Stimulated activated CD4-positive, alpha-beta T cell treated with anti-CD3 and anti-CD28 coated beads, TNF-alpha, amount 100 ng/mL, for 4 hours (primary cell): ENCODE data around the gene SFXN1.
A peak's percentile ranks its signal among the peaks of the same experiment; 100 is the strongest.
"Not testable (repeated sequence)": the region's sequence is repeated elsewhere in the genome, so short reads cannot be mapped to it uniquely, and the experiment has no call there.

Experiments used
- DNase-seq, 3 experiments: peaks; one replicate each; pipeline ENCODE4 v3.0.0-alpha.2; 2020; ENCODE audit warnings: low read depth in 3 of 3

The SFXN1 gene

DNA sequence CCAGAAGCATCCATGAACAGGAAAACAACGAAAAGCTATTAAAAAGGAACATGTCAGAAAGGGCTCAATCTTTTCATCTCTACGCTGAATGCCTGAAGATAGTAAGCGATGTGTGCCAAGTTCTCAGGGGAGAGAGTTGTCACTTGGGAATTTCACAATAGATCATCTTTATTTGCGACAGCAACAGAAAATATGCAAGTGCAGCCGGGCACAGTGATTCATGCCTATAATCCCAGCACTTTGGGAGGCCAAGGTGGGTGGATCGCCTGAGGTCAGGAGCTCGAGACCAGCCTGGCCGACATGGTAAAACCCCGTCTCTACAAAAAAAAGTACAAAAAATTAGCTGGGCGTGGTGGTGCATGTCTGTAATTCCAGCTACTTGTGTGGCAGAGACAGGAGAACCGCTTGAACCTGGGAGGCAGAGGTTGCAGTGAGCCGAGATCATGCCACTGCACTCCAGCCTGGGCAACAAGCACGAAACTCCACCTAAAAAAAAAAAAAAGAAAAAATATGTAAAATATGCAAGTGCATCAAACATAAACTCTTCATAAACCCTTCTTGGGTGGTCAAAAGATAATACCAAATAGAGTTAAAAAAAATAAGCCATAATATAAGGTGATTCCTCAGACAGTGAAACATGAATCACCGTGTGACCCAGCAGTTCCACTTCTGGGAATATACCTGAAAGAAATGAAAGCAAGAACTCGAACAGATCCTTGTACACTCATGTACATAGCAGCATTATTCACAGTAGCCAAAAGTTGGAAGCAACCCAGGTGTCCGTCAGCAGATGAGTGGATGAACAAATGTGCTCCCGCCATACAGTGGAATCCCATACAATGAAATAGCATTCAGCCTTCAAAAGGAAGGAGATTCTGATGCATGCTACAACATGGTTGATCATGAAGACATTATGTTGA, 16.2 kb downstream of the SFXN1 start:
- DNase-seq, result no peak

DNA sequence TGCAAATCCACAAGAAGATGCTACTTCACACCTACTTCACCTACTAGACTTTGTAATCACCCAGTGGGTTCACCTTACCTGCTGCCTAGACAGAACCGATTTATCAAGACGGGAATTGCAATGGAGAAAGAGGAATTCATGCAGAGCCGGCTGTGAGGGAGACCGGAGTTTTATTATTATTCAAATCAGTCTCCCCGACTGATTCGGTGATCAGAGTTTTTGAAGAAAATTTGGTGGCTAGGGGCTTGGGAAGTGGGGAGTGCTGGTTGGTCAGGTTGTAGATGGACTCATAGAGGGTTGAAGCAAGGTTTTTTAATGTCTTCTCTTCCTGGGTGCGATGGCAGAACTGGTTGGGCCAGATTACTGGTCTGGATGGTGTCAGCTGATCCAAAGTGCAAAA, 23.4 kb downstream of the SFXN1 start:
- no peak for DNase-seq

DNA sequence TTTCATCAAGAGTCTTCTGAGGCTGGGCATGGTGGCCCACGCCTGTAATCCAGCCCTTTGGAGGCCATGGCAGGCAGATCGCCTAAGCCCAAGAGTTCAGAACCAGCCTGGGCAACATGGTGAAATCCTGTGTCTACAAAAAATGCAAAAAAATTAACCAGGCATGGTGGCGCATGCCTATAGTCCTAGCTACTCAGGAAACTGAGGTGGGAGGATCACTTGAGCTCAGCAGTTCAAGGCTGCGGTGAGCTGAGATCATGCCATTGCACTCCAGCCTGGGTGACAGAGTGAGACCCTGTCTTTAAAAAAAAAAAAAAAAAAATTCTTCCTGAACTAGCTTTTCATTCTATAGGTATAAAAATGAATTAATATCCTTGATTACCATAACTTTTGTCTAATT, 29.3 kb downstream of the SFXN1 start:
- peak in 2 of 3 experiments; percentile 26 to 28 for DNase-seq

DNA sequence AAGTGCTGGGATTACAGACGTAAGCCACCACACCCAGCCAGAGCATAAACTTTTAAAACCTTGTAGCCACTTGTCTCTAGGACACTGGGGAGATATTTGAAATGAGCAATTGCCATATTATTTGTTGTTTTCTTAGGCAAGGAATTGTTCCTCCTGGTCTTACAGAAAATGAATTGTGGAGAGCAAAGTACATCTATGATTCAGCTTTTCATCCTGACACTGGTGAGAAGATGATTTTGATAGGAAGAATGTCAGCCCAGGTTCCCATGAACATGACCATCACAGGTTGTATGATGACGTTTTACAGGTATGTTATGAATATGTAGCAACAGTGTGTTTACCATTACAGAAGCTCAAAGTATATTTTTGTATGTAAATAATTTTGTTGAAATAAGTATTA, 30.5 kb downstream of the SFXN1 start:
- DNase-seq, result no peak

DNA sequence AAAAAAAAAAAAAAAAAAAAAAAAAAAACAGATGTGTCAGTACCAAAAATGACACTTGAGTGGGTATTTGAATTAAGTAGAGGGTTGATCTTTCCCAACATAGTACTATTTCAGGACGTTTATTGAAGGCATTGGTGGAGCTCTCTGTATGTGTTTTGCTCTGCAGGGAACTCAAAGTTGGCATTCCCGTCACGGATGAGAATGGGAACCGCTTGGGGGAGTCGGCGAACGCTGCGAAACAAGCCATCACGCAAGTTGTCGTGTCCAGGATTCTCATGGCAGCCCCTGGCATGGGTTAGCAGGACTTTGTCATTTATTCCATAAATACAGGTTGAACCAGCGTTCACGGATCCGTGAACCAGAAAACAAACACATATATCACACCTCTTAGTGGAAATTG, 34.9 kb downstream of the SFXN1 start:
- DNase-seq, result no peak

DNA sequence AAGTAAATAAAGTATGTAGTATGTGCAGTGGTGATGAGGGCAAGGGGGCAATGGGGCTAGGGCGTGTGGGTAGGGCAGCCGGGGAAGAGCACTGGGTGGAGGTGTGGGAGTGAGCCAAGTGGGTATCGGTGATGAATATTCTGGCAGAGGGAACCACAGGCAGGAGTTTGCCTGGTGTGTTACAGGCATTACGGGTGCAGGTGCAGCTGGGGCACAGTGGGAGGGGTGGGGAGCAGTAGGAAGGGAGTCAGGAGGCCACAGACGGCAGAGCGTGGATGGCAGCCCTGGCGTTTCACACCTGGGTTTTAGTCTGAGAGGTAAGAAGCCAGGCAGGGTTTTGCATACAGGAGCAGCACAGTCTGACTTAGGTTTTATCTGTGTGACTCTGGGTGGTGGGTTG, 35.4 kb downstream of the SFXN1 start:
- no peak for DNase-seq

DNA sequence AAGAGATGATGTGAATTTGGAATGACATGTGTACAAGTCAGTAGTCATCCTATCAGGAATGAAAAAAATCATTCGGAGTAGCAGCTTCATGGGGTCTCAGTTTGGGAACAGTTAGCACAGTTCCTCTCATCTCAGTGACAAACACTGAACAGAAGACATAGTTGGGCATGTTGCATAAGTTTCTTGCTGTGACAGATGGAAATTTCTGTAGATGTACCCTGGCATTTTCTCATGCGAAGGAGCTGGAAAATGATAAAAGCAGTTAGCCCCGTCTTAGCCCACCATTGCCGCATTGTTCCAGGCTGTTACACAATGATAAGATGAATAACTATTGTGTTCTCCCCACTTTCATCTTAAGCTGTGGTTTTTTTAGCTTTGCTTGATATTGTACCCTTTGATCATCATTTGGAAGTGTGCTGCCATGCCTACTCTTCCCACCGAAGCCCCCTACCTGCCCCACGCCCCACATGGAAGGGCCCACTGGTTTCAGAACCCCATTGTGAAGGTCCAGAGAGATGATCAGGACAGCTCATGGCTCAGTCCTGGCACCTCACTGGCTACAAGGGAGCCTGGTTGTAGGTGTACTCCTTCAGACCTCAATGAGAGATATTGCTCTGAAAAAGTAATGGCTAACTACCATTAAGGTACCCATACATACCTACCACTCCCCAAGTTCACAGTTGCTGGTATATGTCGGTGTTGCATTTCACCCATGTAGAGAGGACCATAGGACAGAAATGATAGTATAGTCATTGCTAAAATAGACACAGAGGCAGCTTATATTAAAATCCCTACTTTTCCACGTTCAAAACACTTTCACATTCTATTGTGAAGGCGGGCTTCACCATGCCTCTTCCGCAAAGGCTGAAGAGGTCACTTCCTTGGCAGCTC, 38.8 kb downstream of the SFXN1 start:
- DNase-seq, result peak in 1 of 3 experiments; percentile 32

DNA sequence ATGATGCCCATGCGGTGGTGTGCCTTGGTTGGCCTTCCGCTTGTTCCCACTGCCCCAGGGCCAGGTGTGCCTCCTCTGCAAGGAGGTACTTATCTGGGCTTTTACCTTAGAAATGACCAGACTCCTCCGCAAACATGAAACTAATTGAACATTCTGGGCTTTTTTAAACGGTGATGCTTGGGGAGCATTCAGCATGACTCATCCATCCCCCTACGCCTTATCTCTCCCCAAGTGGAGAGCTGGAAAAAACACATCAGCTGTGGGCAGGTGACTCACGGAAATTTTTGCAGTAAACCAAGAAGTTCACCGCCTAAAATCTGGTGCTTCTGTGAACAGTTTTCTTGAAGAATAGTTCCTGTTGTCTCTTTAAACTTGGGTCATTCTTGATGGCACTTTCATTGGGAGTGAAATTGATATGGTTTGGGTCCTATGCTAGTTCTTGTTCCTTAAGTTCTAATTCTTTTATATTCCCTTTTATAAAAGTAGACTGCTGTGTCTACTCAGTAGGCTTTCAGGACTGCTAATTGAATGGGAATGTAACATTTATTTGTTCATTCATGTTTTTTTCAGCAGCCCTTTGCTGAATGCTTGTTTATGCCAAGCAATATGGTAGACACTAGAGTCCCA, 39.6 kb downstream of the SFXN1 start:
- DNase-seq, result peak; percentile 51 to 81 (median 81)

DNA sequence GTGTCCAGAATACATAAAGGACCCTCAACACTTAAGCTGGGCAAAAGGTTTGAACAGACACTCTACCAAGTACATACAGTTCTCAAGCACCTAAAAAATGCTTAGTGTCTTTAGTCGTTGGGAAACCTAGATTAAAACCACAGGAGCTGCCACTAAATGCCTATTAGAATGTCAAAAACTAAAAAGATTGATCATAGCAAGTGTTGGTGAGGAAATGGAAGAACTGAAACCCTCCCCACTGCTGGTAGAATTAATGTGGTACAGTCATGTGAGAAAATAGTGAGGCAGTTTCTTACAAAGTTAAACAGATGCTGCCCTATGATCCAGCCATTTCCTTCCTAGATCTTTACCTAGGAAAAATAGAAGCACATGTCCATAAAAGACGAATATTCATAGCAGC, 40.6 kb downstream of the SFXN1 start:
- DNase-seq, result no peak

DNA sequence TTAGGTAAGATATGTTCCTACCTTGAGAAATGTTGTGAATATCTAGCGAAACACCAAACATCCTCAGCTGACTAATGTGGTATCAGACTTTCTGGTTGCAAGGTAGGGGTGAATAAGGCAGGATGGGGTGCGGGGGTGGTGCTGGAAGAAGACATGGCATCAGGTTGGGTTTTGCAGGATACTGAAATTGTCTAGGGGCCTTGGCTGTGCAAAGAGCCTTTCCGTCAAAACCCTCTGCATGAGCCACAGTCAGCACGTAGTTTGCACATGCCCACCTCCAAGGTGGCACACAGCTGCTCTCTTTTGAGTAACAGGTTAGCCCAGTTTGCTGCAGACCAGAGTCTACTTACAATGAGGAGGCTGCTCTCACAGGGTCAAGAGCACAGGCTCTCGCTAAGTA, 42.0 kb downstream of the SFXN1 start:
- peak in 1 of 3 experiments; percentile 25 for DNase-seq

DNA sequence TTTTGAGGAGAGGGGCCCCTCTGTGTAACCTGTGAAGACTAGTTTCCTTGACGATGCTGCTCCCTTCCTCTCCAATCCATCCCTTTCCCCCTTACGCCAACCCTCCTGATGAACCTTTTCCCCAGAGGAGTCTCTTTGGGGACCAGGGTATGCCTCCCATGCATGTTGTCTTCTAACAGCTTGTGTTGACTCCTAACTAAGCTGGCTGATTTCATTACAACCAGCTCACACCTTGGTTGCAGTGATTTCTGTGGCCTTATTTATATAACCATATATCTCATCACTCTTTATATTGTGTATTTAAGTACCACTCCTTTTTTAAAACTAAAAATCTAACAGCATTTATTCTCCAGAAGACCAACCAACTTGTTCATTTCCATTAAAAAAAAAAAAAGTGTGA, 42.5 kb downstream of the SFXN1 start:
- no peak for DNase-seq

DNA sequence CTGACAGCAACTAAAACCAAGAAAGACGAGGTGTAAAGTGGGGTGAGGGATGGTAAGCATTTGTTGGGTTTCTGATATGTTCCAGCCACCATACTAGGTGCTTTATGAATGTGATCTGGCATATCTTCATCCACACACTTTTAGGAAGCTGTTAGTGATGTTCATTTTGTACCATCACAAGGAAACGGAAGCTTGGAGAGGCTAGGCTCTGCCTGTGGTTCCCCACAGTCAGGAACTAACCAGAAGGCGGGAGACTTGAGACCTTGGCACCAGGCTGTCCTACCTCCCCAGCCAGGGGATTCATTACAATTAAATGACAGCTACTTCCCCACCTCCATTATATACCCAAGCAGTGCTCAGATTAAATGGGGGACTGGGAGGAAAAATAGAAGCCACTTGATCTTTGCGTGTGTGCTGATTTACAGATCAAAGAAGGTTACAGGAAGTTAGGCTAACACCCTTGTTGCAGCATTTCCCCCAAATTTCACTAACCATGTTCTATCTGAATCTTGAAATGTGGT, 43.0 kb downstream of the SFXN1 start:
- DNase-seq, result no peak

DNA sequence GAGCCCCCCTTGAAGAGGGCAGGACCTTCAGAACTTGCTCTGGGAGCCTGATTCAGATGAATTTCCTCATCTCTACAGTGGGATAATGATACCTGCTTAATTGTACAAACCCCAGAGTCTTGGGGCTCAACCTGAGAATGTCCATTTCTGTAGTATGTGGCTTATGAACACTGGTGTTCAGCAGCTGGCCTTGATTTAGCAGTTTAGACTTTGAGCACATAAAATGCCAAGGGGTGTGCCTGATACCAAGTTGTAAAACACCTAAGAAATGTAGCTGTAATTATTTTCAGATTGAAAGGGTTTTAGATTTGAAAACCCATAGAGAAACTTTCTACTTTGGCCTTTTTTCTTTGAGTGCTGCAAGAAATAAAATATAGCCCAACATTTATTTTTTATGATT, 44.9 kb downstream of the SFXN1 start:
- DNase-seq, result no peak

DNA sequence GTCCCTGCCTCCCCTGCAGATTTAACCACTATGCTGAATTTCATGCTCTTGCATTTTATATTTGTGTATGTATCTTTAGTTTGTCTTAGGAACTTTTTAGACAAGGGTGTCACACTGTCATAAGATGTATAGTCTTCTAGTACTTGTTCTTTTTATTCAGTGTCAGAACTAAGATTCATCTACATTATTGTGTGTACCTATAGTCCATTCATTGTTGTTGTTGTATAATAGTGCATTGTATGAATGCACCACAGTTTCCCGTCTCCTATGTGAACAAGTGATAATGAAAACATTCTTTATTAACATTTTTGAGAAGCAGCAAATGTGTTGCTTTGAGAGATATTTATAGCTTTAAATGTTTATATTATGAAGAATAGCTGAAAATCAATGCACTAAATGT, 45.9 kb downstream of the SFXN1 start:
- DNase-seq, result no peak

DNA sequence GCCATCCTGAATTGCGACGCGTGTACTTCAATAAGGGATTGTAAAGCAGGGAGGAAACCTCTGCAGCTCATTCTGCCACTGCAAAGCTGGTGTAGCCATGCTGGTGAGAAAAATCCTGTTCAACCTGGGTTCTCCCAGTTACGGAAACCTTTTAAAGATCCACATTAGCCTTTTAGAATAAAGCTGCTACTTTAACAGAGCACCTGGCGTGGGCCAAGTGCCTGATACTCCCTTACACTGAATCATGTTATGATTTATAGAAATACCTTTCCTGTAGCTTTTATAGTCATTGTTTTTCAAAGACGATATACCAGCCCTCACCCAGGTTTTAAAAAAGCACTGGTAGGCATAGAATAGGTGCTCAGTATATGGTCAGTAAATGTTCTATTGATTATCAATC, 48.3 kb downstream of the SFXN1 start:
- no peak for DNase-seq

DNA sequence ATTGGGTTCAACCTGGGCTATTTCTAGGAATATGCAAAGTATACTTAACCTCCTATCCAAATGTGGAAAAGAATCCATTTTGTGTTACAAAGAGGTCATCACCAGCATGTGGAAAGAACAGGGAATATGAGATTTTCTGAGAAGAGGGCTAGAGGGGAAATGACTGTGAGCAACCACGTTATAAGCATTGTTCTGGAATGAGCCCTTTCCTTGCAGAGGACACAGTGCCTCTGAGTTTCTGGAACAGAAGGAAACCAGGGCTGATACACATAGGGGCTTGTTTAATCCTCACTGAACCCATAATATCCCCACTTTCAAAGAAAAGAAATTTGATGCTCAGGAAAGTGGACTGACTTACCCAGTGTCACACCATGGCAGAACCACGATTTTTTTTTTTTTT, 53.0 kb downstream of the SFXN1 start:
- DNase-seq, result no peak

DNA sequence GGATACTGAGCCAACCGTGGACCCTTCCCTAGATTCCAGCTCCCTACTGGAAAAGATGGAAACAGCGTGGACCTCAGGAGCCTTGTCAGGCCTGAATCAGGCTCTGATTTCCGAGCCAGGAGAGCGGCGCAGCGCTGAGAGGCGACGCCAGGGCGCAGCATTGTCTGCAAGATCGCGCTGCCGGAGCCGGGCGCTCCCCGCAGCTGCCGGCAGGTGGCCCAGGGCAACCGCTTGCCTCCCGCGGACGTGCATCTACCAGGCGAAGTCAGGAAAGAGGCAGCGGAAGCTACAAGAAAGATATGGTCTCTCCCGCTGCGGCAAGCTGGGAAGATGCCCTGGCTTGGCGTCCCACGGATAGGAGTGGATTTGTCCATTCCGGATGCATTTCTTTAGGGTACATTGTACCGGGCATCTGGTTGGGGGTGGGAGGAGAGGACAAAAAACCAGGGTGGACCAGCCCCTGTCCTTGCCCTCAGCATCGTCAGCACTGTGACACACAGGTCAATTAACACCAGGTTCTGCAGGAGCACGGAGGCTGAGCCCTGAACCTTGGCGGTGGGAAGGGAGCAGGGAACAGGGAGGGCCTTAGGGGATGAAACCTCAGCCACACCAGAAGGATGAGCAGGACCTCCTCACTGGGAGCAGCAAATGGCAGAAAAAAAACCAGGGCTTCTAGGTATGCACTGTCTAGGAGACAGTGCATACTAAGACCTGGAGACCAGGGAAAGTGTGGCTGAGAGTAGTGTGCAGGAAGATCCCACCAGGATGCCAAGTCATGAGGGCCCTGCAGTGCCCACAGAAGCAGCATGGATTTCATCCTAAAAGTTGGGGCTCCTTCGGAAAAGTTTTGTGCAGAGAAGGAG, 55.9 kb downstream of the SFXN1 start:
- DNase-seq, result peak; percentile 73 to 79 (median 75)

DNA sequence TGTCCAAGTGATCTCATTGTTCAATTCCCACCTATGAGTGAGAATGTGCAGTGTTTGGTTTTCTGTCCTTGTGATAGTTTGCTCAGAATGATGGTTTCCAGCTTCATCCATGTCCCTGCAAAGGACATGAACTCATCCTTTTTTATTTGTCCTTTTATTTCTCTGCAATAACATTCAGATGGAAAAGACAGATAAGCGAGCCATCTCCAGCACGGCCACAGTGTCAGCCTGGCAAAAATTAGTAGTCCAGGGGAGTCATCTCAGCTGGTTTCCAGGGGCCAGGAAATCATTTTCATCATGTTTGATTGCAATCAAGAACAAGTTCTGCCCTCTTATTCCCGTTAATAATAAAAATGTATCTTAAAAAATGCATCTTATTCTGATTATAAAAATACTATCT, 57.0 kb downstream of the SFXN1 start:
- not testable (repeated sequence) for DNase-seq

DNA sequence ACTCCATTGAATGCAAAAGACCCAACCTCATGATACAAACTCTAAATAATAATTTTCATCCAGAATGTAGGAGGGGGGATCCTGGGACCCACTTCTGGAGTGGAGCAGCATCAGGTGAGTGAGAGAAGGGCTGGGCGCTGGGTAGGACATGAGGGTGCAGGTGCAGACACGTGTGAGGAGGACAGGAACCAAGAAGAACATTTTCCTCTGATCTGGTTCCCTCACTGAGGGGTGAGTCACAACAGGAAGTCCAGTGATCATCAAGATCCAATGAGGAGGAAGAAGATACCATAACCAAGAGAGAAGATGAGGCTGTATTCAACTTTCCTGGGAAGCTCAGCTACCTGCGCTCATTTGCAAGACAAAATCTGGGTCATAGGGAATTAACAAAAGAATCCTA, 57.4 kb downstream of the SFXN1 start:
- DNase-seq, result no peak

DNA sequence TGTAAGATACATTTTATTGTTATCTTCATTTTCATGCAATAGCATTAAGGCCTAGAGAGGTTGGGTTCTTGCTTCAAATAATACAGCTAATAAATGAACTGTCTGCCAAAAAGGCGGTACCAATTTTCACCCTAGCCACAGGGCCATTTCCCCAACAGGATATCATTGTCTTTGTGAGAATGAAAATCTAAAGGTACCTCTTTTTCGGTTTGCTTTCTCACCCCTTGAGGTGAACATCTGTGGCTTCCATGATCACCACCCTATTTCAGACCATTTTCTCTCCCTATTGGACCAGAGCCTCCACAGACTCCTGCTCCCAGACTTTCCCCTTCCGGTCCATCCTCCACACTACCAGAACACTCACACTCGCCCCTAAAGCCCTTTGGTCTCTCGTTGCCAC, 60.2 kb downstream of the SFXN1 start:
- no peak for DNase-seq

DNA sequence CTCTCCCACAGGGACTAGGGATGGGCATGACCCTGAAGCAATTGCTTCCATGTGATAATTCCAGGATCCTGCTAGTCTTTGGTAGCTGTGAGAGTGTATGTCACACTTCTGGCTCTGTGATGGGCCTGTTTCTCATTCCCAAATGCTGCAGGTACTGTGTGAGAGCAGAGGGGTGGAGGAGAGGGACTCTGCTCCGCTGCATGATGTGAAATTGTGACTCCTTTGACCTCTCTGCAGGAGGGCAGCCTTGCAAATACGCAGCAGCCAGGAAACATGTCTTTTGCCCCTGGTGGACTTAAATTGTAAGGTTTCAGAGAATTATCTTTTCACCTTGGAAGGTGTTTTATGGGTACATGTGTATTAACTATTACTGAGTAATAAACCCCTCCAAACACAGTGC, 61.6 kb downstream of the SFXN1 start:
- no peak for DNase-seq
